DMS53 (cell line): ENCODE measurements around the gene HCFC1.
A peak's percentile ranks its signal among the peaks of the same experiment; 100 is the strongest.

Experiments used
- DNase-seq: peaks from one replicate; lab custom pipeline; 2025; lab: John Stamatoyannopoulos, UW

HCFC1 gene

DNA sequence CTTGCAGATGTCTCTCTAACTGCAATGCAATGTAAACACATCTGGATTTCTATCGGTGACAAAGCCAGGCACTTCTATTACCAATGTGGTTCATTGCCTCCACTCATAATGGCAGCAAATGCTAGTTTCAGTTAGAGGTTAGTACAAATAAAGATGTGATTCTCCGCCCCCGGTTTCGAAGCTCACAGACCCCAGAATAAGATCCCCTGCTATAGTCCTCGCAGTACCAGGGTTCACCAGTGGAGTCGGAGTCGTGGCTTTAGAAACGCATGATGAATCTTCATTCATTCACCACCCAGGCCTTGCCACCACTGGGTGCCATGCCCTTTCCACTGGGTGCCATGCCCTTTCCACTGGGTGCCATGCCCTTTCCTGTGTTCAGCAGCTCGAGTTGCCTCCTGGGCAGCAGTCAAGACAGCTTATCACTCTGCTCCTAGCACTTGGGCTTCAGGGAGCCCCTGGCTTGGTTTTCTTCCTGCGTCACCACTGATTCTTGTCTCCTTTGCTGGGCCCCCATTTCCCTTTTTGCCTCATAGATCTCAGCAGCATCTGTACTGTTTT is 33.3 kb downstream of the HCFC1 start:
- no peak for DNase-seq

DNA sequence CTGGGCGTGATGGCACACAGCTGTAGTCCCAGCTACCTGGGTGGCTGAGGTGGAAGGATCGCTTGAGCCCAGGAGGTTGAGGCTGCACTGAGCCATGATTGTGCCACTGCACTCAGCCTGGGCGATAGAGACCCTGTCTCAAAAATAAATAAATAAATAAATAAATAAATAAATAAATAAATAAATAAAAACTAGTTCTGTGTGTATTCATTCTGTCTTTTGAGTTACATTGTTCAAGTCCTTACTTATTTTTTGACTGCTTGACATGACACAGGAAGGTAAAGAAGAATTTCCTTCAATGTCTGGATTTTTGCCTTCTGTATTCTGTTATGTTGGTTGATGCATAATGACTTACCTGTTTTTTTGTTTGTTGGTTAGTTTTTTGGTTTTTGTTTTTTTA is 34.6 kb downstream of the HCFC1 start:
- DNase-seq = no peak

DNA sequence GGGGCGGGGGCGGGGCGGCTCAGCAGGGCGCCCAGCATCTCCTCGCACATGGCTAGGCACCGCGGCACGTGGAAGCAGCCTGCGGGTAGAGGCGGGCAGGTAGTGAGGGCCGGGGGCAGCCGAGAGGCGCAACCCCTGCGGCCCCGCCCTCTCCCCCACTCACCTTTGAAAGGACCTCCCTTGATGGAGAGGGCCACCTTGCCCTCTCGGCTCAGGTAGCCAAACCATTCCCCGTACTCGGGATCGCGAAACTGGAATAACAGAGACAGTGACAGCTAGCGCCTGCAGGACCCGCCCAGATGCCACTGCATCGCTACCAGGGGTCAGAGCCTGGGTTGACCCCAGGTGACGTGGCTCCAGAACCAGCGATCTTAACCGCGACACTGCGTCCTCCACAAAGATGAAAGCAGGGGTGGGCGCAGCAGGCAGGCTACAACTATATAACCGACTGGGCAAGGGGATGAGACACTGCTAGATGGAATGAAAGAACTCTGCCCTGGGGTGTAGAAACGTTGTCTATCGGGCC is 36.2 kb downstream of the HCFC1 start:
- DNase-seq = peak; percentile 81

DNA sequence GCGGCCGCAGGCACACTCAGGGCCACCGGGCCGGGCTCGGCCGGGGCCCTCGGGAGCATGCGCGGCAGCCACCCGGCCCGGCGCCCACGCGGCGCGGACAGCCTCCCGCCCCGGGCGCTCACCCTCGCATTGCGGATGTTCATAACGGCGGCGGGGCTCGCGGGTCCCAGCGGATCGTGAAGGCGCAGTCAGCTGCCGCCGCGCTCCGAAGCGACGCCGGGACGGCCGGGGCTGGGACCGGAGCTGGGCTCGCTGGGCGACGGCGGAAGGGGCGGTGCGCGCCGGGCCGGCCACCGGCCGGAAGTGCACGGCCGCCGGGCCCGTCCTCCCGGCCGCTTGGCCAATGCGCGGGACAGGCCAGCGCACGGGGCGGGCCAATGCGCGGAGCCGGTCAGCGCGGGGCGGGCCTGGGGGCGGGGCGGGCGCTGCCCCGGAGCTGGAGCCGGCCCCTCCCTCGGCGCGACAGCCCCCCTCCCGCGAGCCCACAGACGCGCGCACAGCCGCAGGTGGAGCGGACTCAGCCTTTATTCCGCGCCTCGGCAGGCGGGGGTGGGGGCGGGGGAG is 36.8 kb downstream of the HCFC1 start, which contains the start of gene NAA10:
TSS of gene NAA10 (minus strand) at position 276 of the 564 bp plus-strand sequence. CDS start at position 143, 133 bp downstream.
- DNase-seq = peak; percentile 92

DNA sequence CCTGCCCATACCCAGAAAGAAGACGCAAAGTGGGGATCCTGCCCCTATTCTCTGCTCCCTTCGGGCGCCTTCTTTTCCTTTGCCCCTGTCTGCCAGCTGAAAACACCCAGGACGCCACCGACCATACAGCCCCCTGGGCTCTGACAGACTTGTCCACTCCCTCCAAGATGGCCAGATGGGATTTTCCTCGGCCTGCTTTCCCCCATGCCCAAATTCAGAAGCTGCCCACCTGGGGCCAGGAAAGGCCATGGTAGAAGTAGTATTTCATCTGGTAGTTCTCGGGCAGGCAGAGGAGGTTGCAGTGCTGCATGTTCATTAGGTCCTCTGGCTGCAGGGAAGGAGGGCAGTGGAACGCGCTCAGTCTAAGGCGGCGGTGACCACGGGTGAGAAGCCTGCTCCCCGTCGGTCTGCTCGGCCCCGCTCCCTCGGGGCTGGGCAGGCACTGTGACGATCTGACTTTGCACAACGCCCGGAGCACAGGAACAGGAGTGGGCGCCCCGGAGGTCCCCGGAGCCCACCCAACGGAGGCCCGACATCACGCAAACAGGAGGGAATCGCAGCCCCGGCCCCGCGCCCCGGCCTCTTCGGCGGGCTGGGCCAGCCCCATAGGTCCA is 37.4 kb downstream of the HCFC1 start:
- DNase-seq = peak; percentile 48

DNA sequence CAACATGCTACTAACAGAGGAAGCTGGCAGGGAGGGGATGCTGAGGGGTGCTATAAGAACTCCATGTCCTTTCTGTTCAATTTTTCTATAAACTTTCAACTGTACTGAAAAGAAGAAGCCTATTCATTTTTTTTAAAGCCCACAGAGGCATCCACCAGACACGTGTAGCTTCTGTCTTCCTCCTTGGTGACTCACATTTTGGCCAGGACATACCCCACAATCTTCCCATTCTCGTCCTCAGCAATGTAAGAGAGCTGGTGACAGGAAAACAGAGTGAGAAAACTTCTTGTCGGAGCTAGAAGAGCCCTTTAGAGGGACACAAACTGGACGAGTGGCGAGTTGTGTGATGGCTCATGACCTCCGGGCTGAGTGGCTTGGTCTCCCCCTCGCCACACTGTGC is 37.9 kb downstream of the HCFC1 start:
- no peak for DNase-seq

DNA sequence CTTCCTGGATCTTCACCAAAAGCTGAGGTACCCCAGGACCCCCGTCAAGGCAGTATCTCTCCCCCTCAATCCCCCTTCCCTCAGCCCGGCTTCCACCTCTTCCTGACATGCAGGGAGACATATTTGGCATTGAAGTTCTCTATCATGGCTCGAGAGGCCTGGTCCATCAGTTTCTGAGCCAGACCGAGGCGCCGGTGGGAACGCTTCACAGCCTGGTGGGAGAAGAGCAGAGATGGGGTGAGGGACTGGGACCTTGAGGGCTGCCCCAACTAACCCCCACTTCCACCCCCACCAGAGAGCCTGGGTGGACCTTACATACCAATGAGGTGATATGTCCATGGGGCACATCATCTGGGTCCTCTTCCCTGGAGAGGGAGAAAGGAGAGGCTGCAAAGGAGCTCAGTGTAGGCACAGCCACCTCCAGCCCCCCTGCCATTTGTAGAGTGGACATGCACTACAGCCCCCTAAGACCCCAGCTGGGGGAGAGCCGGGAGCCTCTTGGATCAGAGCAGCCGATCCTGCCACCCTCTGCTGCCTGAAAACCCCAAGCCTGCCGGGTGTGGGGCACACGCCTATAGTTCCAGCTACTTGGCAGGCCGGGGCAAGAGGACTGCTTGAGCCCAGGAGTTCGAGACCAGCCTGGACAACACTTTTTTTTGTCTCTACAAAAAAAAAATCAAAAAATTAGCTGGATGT is 39.2 kb downstream of the HCFC1 start:
- no peak for DNase-seq

DNA sequence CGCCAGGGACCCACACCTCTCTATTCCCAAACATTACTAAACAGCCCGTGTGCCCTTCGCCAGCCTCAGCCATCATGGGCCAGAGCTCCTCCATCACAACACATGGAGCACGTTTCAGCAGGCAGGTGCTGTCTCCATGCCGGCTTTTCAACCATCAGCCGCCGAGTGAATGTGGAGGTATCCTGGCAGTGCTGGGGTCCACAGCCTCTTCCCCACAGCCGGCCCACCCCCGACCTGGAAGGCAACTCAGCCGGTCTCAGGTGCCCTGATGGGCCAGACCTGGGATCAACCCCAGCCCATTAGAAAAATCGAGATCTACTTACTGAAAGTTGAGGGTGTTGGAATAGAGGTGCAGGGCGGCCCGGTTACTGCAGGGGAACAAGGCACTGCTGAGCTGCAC is 39.9 kb downstream of the HCFC1 start:
- no peak for DNase-seq

DNA sequence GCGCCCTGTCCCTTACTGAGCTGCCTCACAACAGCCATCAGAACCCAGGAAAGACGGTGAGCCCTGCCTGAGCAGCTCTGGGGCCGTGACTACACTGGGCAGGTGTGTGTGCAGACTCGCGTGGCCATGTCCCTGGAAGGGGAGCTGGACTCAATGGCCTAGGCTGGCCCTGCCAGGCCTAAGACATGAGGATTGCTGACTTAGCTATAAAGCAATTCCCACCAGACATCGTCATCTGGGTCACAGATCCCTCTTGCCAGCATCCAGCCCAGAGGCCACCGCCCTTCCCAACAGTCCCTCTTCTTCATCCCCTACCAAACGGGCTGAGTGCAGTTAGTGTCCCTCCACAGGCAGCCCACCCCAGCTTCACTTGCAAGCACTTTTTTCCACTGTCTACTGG is 40.5 kb downstream of the HCFC1 start:
- DNase-seq = no peak

DNA sequence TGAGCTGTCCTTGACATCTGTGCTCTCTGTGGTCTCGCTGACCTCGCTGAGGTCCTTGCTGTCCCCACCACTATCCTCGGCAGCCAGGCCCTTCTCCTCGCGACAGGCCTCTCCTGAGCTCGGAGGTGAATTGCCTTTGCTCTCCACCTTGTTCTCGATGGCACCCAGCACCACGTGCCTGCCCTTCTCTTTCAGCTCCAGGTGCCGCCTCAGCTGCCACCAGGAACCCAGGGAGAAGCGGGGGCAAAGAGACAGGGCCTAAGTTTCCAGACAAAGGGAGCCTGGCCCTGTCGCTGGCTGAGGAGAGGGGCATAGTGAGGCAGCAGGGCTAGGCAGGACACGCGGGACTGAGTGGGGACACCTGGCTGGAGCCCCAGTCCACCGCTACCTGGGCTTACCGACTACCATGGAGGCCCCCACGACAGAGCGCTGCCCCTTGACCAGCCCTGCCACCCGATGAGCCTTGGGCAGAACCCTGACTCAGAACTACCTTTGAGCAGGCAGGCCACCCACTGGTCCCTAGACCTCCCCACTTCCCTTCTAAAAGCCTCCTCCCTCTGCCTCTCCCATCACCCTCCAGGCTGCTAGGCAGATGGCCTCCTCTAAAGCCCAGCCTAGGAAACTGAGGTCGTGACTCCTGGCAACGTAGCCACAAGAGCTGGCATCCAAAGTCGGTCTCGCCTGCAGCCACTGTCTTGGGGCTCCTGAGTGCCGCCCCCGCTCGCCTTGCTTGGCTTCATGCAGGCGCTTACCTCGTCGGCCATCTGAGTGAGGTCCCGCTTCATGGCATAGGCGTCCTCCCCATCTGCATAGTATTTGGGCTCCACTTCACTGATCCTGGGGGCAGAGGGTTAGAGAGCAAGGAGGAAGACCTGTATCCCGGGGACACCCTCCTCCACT is 41.4 kb downstream of the HCFC1 start:
- no peak for DNase-seq

DNA sequence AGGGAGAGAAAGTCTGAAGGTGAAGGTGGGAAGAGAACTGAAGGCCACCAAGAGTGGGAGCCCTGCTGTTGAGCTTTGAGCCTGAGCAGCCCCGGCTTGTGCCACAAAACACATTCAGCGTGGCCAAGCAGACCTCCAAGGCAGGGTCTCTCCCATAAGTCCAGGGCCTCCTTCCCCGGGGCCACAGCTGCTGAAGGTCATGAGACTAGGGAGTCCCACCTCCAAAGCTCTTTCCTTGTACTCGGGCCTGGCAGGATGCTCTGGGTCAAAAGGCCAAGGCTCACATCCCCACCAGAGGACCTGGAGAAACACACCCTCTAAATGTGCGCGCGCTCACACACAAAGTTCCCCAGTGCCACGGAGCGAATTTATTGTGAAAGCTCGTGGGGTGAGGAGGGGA is 42.0 kb downstream of the HCFC1 start:
- no peak for DNase-seq

DNA sequence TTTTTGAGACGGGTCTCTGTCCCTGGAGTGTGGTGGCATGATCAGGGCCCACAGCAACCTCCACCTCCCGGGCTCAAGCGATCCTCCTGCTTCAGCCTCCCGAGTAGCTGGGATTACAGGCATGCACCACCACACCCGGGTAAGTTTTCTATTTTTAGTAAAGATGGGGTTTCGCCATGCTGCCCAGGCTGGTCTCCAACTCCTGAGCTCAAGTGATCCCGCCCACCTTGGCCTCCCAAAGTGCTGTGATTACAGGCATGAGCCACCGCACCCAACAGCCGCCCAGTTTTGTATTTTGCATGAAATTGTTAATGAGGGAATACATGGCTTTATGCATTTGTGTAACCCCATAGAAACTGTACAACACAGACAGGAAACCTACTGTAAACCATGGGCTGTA is 42.8 kb downstream of the HCFC1 start:
- no peak for DNase-seq

DNA sequence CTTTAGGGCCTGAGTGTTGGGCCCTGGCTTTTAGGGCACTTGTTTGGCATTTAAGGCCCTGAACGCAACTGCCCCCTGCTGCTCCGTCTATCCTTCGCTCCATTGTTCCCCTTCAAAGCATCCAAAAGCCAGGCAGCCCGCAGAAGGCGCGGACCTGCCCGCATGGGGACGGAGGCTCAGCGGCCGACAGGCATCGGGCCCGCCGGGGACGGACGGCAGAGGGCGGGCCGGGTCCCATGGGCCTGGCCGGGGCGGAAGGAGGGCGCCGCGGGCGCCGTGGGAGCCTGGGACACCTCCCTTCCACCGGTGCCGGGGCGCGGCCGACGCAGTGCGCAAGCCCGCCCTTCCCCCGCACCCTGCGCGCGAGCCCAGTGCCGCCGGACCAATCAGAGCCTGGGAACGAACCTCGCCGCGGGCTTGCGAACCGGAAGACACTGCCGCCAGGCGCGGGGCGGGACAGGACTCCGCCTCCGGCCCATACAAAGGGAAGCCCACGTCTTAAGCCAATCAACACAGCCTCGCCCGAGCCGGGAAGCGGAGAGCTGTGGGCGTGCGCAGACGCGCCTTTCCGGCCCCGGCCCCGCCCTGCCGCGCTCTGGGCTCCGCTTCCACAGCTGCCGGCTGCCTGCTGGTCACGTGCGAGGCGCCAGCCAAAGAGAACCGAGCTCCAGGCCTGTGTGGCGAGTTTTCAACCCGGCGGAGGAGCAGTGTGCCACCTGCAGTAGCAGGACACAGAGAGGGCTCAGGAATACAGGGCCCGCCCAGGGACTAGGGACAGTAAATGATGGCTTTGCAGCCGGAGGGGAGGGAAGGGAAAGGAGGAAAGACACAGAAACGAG is 43.5 kb downstream of the HCFC1 start:
- DNase-seq = peak; percentile 99

DNA sequence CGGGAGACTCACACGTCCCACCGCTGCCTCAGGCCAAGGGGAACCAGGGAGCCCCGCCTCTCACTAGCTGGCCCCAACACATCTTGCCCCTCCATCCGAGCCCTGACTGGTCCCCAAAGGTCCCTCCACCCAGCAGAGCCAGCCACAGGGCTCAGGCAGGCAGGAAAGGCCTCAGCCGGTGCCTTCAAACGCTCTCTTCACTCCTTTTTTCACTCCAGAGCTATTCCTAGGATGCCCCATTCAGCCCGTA is 44.0 kb downstream of the HCFC1 start:
- no peak for DNase-seq

DNA sequence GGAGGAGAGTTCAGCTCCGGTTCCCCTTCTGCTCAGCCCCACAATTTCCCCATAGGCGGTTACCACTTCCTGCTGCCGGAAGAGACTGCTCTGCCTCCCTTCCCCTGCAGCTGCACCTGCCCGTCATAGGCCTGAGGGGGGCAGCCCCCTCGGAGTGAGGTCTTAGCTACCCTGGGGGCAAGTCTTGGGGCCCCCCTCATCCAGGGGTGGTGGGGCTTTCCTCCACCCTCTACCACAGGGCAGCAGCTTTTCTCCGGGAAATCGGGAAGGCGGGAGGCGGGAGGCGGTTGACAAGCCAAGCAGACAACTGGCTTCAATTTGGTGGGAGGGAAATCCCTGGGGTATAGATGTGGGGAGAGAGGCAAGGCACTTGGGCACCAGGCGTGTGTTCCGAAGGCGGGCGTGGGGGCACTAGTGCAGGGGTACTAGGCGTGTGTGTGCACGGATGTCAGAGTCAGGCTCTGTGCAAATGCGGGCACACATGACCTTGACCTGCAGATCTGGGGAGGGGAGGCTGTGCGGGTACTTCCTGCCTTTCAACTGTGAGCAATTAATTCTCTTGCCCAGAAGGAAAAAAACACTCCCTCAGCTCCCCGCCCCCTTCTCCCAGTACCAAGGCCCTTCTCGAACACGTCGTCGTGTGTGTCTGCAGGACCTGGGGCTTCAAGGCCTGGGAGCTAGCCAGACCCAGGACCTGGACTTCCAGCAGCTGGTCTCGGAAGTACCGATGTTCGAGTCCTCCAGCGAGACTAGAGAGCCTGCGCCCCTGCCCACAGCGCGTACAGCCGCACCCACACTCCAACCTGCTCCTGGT is 44.6 kb downstream of the HCFC1 start:
- DNase-seq = peak; percentile 73

DNA sequence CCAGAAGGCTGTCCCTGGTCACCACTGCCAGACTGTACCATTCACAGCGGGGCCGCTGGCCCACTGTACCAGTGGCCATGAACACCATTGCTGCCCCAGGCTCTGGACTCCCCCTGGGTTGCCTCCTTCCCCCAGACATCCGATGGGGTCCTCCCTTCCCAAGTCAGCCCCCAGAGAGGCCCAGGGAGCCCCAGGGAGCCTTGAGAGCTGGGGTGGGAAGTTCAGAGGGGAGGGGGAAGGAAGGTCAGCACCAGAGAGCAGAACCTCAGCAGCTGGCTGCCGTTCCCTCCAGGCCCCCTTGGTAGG is 45.1 kb downstream of the HCFC1 start:
- DNase-seq = no peak

DNA sequence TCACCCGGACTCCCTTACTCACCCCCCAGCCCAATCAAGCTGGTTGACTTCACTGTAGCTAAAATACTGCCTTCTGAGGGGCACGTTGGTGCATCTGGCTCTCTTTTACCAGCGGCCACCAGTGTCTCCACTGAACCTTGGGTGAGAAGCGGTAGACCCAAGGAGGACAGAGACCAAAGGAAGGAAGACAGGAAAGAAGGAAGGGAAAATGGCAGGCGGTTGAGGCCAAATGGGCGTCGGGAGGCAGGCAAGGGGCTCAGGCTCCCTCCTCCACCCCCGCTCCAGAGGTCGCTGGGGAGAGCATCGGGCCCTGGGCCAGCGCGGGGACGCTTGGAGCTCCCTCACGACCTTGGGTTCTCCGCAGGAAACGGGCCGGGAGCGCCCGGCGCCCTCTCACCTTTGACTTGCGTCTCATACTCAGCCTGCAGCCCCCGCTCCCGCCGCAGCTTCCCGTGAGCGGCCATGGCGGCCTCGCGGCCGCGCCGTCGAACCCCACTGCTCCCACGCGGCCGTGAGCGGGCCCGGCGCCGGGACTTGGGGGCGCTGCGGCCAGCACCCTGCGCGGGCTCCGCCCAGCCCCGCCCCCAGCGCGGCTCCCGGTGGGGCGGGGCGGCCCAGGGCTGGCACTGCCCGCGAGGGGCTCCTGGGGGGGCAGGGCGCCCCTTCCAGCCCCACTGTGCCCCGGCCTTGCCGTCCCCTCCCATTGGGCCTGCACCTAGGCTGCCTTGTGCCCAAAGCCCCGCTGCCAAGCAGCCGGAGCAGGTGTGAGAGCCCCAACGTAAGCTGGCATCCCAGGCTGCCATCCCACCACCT is 45.7 kb downstream of the HCFC1 start, which contains the start of gene ARHGAP4:
TSS of gene ARHGAP4 (minus strand) at position 526 of the 813 bp plus-strand sequence. CDS start at position 464, 62 bp downstream.
- peak; percentile 59 for DNase-seq

DNA sequence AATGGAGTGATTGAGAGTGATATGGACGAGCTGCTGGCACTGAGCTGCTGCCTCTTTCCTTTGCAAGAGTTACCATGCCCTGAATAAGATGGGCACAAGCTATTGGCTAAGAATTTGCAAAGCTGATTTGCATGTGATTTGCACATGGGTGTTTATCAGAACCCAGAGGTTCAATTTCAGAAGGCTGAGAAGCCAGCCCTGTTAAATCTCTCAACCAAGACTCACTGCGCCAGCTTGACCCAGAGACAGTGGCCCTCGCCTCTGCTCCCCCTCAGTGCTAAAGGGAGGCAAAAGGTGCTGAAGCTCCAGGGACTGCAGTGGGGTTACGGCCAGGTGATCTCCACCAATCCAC is 46.3 kb downstream of the HCFC1 start:
- no peak for DNase-seq

DNA sequence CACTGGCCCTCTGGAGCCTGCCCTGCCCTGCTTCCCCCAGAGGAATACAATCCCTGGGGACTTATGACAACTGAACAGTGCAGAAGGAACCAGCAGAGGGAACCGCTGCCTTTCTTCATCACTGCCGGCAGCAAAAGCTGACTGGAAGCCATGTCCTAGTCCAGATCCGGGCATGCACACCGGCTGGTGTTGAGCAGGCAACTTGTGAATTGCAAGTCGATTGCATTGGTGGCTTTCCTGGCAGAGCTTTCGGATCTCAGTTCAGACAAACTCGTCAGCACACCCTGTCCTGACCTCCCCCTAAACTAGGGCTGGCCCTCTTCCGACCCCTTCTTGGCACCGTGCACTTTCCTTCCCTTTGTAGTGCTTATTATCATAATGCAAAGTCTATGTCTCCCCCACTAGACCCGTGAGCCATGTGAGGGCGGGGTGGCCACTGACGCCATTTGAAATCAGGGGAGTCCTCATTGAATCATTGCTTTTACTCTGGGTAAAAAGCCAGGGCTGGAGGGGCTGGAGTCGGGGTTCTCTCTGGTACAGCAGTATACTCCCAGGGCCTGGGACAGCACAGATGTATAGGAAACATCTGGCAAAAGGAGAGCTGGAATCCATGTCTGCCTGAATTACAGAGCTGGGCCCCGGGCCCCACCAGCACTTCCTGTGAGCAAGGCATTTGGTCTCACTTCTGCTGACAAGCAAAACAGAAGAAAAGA is 47.3 kb downstream of the HCFC1 start:
- DNase-seq = peak; percentile 53
